ENCODE results near the gene HBP1. TPM values are rescaled to one million over a fixed set of nuclear protein-coding genes. Genes with fewer than 3 reads are reported as not detected.

HBP1 gene
- polyA plus RNA-seq, 1 donor from 2014 or later: 37.7 TPM

DNA sequence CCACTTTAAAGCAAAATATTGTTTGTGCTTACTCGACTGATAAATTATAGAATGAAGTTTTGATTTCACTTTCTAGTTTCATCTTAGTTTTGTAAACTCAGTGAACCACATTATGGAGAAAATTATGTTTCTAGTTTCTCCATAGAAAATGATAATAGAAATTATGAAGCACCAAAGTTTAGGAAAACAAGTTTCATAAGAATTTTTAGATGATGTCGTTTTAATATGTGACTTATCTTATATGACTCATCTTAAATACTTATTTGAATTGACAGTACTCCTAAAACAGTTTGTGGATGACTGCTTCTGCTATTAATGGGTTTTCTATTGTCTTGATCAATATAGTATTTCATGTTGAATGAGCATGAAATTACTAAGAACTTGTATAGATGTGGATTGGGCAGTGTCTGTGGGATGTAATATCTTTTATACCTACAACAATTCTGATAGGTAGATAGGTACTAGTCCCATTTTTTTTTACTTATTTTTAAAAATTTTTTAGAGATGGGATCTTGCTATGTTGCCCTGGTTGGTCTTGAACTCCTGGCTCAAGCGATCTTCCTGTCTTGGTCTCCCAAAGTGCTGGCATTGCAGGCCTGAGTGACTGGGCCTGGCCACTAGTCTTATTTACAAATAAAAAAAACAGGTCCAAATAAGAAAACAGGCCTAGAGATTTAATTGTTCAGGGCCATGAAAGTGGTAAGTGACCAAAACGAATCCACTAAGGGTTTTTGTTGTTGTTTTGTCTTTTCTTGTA, 3.7 kb downstream of the HBP1 start:
- no peak for TF ChIP-seq EP300 (conservative IDR thresholded peaks at IDR 0.05; ENCODE audit: poor library complexity, severe bottlenecking)
- TF ChIP-seq, protein P1, sequence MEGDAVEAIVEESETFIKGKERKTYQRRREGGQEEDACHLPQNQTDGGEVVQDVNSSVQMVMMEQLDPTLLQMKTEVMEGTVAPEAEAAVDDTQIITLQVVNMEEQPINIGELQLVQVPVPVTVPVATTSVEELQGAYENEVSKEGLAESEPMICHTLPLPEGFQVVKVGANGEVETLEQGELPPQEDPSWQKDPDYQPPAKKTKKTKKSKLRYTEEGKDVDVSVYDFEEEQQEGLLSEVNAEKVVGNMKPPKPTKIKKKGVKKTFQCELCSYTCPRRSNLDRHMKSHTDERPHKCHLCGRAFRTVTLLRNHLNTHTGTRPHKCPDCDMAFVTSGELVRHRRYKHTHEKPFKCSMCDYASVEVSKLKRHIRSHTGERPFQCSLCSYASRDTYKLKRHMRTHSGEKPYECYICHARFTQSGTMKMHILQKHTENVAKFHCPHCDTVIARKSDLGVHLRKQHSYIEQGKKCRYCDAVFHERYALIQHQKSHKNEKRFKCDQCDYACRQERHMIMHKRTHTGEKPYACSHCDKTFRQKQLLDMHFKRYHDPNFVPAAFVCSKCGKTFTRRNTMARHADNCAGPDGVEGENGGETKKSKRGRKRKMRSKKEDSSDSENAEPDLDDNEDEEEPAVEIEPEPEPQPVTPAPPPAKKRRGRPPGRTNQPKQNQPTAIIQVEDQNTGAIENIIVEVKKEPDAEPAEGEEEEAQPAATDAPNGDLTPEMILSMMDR (IDR thresholded peaks at IDR 0.05; ENCODE audit: poor library complexity, severe bottlenecking): no peak
- no peak for TF ChIP-seq SMC3 (conservative IDR thresholded peaks at IDR 0.05; ENCODE audit: poor library complexity)
- TF ChIP-seq RAD21 (conservative IDR thresholded peaks at IDR 0.05): no peak
- TF ChIP-seq, protein P2, sequence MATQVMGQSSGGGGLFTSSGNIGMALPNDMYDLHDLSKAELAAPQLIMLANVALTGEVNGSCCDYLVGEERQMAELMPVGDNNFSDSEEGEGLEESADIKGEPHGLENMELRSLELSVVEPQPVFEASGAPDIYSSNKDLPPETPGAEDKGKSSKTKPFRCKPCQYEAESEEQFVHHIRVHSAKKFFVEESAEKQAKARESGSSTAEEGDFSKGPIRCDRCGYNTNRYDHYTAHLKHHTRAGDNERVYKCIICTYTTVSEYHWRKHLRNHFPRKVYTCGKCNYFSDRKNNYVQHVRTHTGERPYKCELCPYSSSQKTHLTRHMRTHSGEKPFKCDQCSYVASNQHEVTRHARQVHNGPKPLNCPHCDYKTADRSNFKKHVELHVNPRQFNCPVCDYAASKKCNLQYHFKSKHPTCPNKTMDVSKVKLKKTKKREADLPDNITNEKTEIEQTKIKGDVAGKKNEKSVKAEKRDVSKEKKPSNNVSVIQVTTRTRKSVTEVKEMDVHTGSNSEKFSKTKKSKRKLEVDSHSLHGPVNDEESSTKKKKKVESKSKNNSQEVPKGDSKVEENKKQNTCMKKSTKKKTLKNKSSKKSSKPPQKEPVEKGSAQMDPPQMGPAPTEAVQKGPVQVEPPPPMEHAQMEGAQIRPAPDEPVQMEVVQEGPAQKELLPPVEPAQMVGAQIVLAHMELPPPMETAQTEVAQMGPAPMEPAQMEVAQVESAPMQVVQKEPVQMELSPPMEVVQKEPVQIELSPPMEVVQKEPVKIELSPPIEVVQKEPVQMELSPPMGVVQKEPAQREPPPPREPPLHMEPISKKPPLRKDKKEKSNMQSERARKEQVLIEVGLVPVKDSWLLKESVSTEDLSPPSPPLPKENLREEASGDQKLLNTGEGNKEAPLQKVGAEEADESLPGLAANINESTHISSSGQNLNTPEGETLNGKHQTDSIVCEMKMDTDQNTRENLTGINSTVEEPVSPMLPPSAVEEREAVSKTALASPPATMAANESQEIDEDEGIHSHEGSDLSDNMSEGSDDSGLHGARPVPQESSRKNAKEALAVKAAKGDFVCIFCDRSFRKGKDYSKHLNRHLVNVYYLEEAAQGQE (IDR thresholded peaks at IDR 0.05; ENCODE audit: borderline replicate concordance): no peak
- no peak for TF ChIP-seq EZH2 (IDR thresholded peaks at IDR 0.05; ENCODE audit: borderline replicate concordance, insufficient read depth, low read length, poor library complexity, severe bottlenecking)
- no peak for TF ChIP-seq MXI1 (conservative IDR thresholded peaks at IDR 0.05; ENCODE audit: poor library complexity, severe bottlenecking)
- no peak for TF ChIP-seq TAF1 (IDR thresholded peaks at IDR 0.05; ENCODE audit: low read depth)
- TF ChIP-seq POLR2AphosphoS5 (IDR thresholded peaks at IDR 0.05): no peak
- Histone ChIP-seq H3K27ac (ENCODE audit: low read length) (no peak overlapping the region), H3K9me2 (ENCODE audit: insufficient read depth, low read length) (no peaks in the 10 kb centered on the region)

DNA sequence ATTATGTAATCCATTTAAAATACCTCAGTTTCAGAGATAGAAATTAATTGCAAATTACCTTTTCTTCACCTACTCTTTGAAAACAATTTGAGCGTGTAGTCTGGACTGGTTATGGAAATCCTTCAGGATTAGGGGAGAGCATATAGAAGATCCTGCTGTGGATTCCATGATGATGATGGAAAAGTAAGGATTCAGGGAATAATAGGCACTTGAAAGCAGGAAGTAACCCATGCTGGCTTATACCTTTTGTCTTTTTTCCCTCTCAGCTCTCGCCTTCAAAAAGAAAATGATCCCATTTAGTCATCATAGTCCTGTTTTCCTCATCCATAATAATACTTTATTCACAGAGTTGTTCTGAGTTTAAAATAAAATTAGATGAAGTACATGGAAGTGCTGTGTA, 4.4 kb downstream of the HBP1 start:
- no peak overlapping the region for H3K4me2 ChIP-seq (ENCODE audit: low read length)

More for the DNA sequence above, 3.7 kb downstream of the HBP1 start:
- H3K9me3 ChIP-seq (ENCODE audit: low read length): no peaks in the 10 kb centered on the region
- H2AFZ ChIP-seq (ENCODE audit: low read depth, low read length): no peak overlapping the region
- no peak overlapping the region for H3K4me2 ChIP-seq (ENCODE audit: low read length)
- H4K20me1 ChIP-seq (ENCODE audit: insufficient read depth): no peaks in the 10 kb centered on the region
- no peak overlapping the region for H3K9ac ChIP-seq (ENCODE audit: low read length)
- H3K4me3 ChIP-seq (ENCODE audit: low read length): no peak overlapping the region
- no peaks in the 10 kb centered on the region for H3K36me3 ChIP-seq (ENCODE audit: insufficient read depth, low read length)
- H3K27me3 ChIP-seq (ENCODE audit: insufficient read depth, low read depth, low read length): no peaks in the 10 kb centered on the region
- peaks cover 58% of the 10 kb centered on the region for H3K79me2 ChIP-seq (replicated peaks; ENCODE audit: insufficient read depth, low read length)
- peaks cover 1% of the 10 kb centered on the region for H3F3A ChIP-seq (ENCODE audit: insufficient read depth, low read length, poor library complexity, severe bottlenecking)

More for the DNA sequence above, 4.4 kb downstream of the HBP1 start:
- no peaks in the 10 kb centered on the region for H3K9me3 ChIP-seq (ENCODE audit: low read length)
- H3K27ac ChIP-seq (ENCODE audit: low read length): no peak overlapping the region
- H3K79me2 ChIP-seq (replicated peaks; ENCODE audit: insufficient read depth, low read length): peaks cover 65% of the 10 kb centered on the region
- no peaks in the 10 kb centered on the region for H3K27me3 ChIP-seq (ENCODE audit: insufficient read depth, low read depth, low read length)
- TF ChIP-seq EP300 (conservative IDR thresholded peaks at IDR 0.05; ENCODE audit: poor library complexity, severe bottlenecking) (no peak), MXI1 (conservative IDR thresholded peaks at IDR 0.05; ENCODE audit: poor library complexity, severe bottlenecking) (no peak), POLR2AphosphoS5 (IDR thresholded peaks at IDR 0.05) (no peak), RAD21 (conservative IDR thresholded peaks at IDR 0.05) (no peak), SMC3 (conservative IDR thresholded peaks at IDR 0.05; ENCODE audit: poor library complexity) (no peak), TAF1 (IDR thresholded peaks at IDR 0.05; ENCODE audit: low read depth) (no peak)
- TF ChIP-seq, protein P2 (IDR thresholded peaks at IDR 0.05; ENCODE audit: borderline replicate concordance): no peak
- H3K36me3 ChIP-seq (ENCODE audit: insufficient read depth, low read length): no peaks in the 10 kb centered on the region
- no peak overlapping the region for H3K4me3 ChIP-seq (ENCODE audit: low read length)
- no peak overlapping the region for H3K9ac ChIP-seq (ENCODE audit: low read length)
- H4K20me1 ChIP-seq (ENCODE audit: insufficient read depth): no peaks in the 10 kb centered on the region
- no peaks in the 10 kb centered on the region for H3K9me2 ChIP-seq (ENCODE audit: insufficient read depth, low read length)
- H3F3A ChIP-seq (ENCODE audit: insufficient read depth, low read length, poor library complexity, severe bottlenecking): no peaks in the 10 kb centered on the region
- H2AFZ ChIP-seq (ENCODE audit: low read depth, low read length): no peak overlapping the region

All from neural cell (in vitro differentiated cells).